GM23338 (cell line): ENCODE results near the gene ERC2.

Experiments
- CTCF ChIP-seq, 2 experiments: fragments of 200-600 bp in 1 of 2; sonication (generic) in 1 of 2; conservative IDR thresholded peaks; 2 replicates each; pipeline versions ENCODE4 v1.5.1 to v1.6.1; 2016 to 2017; ENCODE audit warnings: antibody characterized with exemption in 2 of 2, low read depth in 2 of 2, mild to moderate bottlenecking in 2 of 2, moderate library complexity in 1 of 2
- POLR2AphosphoS5 ChIP-seq: IDR thresholded peaks from 2 replicates; pipeline ENCODE4 v1.6.1; 2016; ENCODE audit warnings: antibody characterized with exemption, low read depth

DNA sequence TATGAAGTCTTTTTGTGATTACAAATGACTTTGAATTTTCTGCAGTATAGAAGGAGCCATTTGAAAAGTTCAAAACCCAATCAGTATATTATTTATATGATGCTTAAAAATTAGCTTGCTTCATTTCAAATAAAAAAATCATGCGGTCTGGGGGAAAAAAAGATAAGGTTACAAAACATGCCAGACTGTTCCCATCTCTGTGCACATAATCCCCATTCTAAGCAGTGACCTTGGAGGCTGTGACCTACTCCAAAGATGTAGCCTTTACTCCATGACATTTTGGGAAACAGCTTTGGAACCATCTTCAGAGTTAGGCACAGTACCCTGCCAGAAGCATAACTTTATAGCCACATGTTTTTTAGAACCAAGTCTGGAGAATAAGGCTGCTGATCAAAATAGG, 533.5 kb downstream of the ERC2 start:
- TF ChIP-seq CTCF (conservative IDR thresholded peaks at IDR 0.05; ENCODE audit: low read depth in 2 of 2) (no peak), POLR2AphosphoS5 (no peak)
